Renal cortical epithelial cell (primary cell): ENCODE results near the gene YIPF6. TPM values are rescaled to one million over a fixed set of nuclear protein-coding genes. Genes with fewer than 3 reads are reported as not detected.
"Not testable (repeated sequence)": the region's sequence is repeated elsewhere in the genome, so short reads cannot be mapped to it uniquely, and the experiment has no call there.

Experiments used
- DNase-seq: peaks from one replicate; pipeline ENCODE4 v3.0.0-alpha.2; 2011; ENCODE audit warnings: low read depth
- total RNA-seq: library from RNA; depleted of rRNA; stranded (reverse); fragments of >200 nt; gene quantifications from 2 replicates; pipeline ENCODE4 v1.2.3, GENCODE V29; 2014

YIPF6 gene
- total RNA-seq, 1 donor from 2014 or later: 43.7 TPM

DNA sequence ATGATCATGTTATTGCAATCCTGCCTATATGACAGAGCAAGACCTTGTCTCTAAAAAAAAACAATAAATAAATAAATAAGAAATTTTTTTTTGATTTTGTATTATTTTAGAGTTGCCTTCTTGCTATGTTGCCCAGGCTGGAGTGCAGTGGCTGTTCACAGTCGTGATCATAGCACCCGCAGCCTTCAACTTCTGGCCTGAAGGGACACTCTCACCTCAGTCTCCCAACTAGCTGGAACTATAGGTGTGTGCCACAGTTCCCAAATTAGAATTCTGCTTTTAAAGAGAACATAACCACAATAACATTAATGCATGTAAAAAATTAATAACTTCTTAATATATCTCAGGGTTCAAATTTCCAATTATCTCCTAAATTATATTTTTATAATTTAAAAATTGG, 7.8 kb downstream of the YIPF6 start:
- DNase-seq: no peak

DNA sequence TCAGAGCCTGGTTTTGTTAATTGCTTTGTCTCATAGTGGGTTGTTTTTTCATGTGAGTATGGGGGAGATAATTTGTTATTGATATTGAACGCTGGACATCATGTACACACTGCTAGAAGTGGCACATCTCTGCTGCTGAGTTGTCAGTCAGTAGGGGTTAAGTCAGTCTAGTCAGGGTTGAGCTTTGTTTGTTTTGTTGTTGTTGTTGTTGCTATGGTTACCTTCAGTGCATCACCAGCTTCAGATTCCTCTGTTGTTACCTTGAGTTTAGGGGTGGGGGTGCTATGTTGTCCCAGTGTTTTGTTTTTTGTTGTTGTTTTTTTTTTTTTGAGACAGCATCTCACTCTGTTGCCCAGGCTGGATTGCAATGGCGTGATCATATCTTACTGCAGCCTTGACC, 9.9 kb downstream of the YIPF6 start:
- DNase-seq: peak; percentile 51

DNA sequence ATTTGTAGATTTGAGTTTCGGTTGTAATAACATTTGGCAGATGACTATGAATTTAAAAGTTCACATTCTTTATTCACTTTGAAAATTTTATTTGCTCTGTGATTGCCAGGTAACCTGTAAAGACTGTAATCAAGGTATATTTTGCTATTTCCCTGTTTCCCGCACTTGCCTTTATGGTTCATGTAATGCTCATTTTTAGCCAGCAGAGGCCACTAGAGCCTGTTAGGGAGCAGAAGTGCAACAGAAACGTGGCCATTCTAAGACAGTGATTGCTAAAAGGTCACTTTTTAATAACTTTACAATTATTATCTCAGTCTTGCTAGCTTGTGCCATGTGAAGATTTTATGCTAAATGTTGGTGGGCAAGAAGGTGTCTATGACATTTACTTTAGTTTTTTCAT, 12.4 kb downstream of the YIPF6 start:
- DNase-seq: peak; percentile 32

DNA sequence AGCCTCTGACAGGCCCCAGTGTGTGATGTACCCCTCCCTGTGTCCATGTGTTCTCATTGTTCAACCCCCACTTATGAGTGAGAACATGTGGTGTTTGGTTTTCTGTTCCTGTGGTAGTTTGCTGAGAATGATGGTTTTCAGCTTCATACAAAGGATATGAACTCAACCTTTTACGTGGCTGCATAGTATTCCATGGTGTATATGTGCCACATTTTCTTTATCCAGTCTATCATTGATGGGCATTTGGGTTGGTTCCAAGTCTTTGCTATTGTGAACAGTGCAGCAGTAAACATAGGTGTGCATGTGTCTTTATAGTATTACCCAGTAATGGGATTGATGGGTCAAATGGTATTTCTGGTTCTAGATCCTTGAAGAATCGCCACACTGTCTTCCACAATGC, 25.8 kb downstream of the YIPF6 start:
- not testable (repeated sequence) for DNase-seq

DNA sequence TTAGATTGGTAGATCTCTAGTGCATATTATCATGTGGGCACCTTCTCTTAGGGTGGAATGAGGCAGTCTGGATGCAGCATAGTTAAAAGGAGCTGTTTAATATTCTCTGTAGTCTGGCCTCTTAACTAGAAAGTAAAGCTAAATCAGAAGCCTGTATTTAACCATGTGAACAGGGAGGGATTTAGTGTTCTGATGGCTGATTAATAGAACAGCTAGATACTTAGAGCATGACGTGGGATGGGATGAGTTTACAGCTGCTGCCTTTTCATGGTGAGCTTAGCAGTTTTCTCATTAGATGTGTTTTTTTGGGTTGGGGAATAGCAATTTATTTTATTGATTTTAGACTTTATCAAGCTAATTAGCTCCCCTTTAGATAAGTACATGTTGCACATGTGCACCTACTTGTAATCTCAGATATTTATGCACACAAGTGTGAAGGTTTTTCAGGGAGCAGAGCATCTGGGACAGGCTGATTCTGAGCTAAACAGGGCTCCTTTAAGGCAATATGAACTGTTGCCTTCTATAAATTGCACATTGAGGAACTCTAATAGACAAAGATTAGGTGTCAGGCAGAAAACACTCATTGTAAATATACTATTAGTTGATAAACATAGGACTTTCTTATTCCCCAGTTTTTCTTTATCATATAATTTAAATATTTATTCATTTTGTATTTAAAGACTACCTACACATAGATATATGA, 34.1 kb downstream of the YIPF6 start:
- no peak for DNase-seq

DNA sequence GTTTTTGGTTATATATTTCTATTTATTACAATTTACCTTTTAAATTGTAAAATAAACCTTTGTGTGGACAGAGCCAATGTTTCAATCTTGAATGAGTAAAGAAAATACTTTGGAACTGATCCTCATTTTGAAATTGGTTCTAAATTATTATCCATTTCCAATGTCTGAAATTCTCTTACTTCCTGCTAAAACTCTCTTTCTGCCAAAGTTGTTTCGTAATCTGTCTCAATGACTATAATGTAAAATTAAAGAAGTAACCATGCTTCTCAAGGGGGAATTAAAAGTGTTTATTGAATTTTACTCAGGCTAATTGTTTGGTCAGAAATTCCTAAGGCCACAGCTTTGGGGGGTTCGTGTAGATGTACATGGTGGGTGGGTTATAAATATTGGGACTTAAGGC, 34.8 kb downstream of the YIPF6 start:
- DNase-seq: no peak

DNA sequence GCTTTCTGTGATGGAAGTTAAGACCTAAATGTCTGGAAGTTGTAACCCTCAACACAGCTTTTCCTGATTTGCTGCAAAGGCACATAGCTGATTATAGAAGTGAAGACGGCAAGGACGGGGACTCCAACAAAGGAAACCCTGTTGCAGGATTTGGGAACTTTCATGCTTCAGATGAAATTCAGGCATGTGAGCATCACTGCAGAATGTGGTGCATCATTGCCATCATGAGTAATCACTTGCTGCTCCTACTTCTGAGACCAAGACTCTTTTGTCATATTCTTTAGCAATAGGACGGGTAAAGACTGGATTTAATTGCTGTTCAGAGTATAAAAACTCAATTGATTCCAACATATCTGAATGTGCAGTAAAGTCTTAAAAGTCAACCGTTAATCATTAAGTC, 35.8 kb downstream of the YIPF6 start:
- no peak for DNase-seq

DNA sequence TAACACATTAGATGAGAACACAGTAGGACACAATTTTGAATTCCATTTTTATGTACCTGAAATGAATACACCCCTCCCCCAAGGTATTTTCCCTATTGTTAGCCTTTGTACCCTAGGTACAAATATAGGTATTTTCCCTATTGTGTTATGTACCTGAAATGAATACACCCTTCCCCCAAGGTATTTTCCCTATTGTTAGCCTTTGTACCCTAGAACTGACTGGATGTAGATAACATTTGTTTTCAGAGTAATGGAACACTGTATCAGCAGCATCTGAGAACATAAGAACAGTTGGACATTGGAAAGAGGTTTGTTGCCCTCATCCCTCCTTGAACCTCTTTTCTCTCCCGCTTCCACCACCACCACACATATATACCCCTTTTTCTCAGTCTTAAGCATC, 37.6 kb downstream of the YIPF6 start:
- DNase-seq: no peak

DNA sequence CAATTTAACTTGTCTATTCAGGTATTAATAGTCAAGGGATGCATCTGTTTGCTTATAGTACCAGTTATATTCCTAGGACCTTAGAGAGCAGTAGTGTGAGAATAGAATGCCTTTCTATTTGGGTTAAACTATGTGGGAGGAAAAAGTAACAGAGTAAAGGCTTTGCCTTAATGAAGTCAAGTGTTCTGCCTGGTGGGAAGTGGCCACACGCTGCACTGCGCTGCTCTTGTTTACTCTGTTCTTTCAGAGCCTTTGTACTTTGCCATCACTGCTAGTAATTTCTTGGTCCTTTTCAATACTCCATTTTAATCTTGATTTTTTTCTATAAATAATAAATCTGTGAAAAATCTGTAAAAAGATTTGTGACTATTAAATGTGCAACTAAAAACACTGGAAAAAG, 38.0 kb downstream of the YIPF6 start:
- no peak for DNase-seq

DNA sequence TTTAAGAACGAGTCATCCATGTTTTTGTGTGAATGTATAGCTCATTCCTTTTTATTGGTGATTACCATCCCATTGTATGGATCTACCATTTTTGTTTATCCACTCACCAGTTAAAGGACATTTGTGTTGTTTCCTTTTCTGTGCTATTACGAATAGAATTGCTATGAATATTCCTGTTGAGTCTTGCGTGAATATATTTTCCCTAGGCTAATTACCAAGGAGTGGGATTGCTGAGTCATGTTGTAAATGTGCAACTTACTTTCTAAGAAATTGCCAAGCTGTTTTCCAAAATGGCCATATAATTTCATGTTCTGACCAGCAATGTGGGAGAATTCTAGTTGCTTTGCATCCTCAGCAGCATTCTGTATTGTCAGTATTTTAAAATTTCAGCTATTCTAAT, 51.3 kb downstream of the YIPF6 start:
- peak; percentile 47 for DNase-seq

DNA sequence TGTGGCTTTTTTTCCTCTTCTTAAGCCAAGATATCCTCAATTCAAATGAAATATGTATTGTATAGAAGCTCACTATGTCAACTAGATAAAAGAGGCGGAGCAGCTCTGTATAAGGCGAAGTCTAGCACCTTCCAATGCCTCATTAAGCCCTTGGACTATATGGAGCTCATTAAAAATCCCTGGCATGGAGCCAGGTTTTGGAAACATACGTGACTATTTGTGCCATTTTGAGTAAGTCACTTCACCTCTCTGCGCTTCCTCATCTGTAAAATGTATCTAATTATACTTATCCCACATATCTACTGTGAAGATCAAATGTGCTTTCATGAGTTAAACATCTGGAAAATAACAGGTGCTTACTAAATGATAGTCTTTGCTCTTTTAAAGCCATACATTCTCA, 57.2 kb downstream of the YIPF6 start:
- DNase-seq: no peak

DNA sequence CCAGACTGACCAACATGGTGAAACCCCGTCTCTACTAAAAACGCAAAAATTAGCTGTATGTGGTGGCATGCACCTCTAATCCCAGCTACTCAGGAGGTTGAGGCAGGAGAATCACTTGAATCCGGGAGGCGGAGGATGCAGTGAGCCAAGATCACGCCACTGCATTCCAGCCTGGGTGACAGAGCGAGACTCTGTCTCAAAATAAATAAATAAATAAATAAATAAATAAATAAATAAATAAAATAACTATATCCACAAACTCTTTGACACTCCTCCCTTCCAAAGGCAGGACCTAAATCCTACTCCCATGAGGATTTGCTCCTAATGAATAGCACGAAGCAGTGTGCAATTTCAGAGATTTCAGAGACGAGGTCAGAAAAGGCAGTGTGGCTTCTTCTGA, 58.3 kb downstream of the YIPF6 start:
- DNase-seq: not testable (repeated sequence)

DNA sequence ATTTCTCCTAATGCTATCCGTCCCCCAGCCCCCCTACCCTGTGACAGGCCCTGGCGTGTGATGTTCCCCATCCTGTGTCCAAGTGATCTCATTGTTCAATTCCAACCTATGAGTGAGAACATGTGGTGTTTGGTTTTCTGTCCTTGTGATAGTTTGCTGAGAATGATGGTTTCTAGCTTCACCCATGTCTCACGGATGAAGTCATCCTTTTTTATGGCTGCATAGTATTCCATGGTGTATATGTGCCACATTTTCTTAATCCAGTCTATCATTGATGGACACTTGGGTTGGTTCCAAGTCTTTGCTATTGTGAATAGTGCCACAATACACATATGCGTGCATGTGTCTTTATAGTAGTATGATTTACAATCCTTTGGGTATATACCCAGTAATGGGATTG, 61.1 kb downstream of the YIPF6 start:
- DNase-seq: not testable (repeated sequence)

DNA sequence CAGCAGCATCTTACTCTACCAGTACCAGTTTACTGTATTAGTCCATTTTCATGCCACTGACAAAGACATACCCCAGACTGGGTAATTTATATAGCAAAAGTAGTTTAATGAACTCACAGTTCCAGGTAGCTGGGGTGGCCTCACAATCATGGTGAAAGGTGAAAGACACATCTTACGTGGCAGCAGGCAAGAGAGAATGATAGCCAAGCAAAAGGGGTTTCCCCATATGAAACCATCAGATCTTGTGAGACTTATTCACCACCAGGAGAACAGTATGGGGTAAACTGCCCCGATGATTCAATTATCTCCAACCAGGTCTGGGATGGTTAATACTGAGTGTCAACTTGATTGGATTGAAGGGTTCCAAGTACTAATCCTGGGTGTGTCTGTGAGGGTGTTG, 69.3 kb downstream of the YIPF6 start:
- DNase-seq: no peak

DNA sequence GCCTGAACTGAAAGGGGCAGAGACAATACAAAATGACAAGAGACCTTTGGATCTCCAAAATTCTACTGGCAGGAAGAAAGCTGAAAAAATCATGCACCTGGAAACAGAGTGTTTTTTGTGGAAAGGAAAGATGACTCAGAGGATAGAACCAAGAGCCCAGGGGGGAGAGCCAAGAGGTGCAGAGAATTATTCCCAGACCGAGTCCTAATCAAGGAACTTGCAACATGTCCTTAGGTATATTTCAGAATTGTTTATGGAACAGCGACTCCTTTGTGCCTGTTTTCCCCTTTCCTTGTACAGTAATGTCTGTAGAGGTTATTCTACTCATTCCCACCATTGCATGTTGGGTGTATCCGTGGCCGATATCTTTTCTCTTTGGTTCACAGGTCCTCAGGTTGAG, 71.7 kb downstream of the YIPF6 start:
- peak; percentile 12 for DNase-seq

DNA sequence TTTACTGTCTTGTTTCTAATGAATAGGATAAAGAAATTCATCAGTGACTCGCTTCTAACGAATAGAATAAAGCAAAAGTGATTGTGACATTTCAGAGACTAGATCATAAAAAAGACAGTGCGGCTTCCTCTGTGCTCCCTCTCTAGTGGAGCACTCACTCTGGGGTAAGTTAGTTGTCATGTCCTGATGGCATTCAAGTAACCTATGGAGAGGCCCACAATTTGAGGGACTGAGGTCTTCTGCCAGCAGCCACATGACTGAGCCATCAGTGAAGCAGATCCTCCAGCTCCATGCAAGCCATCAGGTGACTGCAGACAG, 72.4 kb downstream of the YIPF6 start:
- no peak for DNase-seq

DNA sequence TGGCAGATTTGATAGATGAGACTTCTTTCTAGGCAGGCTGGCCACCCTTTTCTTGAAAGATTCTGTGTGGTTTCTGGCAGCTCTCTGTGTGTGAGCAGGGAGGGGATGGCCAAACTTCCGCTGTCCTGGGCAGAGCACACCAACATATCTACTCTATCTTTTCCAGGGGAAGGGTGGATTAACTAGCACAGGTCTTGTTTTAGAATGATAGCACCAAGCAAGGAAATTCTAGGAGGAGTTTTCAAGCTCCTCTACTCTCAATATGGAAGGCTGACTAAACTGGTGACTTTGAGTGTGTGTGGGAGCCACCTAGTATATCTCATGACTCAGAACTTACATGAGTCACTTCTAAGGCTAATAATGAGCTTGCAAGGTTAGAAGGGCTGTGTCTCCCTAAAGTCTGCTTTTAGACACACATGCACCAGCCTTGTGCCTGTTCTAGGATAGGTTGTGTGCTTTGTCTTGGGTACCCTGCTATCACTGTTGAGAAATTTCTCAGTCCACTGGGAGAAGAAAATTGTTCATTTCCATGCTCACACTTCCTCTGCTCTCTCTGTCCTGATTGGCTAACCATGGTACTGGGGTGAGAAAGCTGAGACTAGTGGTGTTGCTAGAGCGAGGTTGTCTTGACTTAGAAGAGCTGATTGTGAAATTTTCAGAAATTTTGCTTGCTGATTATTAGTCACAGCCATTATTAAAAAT, 72.9 kb downstream of the YIPF6 start:
- DNase-seq: peak; percentile 90

DNA sequence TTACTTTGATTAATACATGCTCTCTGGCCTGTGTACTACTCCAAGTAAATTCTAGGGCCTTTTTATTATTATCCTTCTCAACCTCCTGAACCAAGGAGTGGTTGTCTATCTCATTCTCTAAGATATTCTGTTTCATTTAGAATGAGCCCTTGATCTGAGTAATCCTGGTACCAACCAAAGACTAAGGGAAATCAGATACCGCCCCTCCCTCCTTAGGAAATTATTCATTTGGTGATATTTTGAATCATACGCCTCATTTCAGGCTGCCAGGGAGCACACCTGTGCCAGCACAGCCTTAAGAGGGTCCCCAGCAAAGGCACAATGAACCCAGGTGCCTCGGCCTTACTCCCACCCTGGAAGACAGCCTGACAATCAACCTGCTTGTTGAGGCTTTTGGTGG, 75.4 kb downstream of the YIPF6 start:
- no peak for DNase-seq

DNA sequence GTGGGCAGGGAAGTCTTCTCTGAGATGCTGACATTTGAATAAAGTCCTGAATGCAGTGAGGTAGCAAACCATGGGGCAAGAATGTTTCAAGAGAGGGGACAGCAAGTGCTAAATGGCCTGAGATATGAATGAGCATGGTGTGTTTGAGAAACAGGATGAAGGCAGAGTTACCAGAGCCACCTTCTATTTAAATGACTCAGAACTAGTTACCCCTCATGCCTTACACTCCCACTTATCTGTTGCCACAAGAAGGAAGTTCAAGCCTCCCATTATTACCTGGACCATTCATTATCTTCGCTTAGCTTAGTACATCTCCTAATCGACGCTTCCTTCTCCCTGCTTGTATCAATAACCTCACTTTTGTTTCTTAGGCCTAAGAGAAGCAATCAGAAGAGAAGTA, 81.0 kb downstream of the YIPF6 start:
- no peak for DNase-seq

DNA sequence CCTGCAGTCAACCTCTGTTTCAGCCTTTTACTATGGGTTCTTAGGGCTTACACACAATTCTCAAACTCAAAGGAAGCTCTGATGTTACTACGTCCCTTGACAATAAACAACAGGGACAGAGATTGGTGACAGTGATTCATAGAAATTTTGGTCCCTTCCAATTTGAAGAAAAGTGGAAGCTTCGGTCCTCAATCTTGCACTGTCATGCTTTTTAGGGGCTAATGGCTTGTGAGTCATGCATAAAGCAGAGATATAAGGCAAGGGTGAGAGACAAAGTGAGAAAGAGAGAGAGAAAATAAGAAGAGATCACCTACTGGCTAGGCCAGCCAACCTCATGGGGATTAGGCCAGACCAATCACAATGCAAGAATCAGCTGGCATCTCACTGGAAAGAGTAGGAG, 85.4 kb downstream of the YIPF6 start:
- no peak for DNase-seq
